Activated effector memory CD4-positive, alpha-beta T cell treated with Interleukin-2 at 50 U/mL for 16 hours (primary cell): ENCODE results near the gene OR2G3.

Experiments used
- DNase-seq: peaks from one replicate; pipeline ENCODE4 v3.0.0-alpha.2; 2020

Gene OR2G3

GRCh38 chr1:247605286-247605685, at the start of gene OR2G3:
OR2G3 (plus strand) TSS chr1:247605586; CDS start chr1:247605586, 0 bp downstream.
- DNase-seq: no peak

DNA sequence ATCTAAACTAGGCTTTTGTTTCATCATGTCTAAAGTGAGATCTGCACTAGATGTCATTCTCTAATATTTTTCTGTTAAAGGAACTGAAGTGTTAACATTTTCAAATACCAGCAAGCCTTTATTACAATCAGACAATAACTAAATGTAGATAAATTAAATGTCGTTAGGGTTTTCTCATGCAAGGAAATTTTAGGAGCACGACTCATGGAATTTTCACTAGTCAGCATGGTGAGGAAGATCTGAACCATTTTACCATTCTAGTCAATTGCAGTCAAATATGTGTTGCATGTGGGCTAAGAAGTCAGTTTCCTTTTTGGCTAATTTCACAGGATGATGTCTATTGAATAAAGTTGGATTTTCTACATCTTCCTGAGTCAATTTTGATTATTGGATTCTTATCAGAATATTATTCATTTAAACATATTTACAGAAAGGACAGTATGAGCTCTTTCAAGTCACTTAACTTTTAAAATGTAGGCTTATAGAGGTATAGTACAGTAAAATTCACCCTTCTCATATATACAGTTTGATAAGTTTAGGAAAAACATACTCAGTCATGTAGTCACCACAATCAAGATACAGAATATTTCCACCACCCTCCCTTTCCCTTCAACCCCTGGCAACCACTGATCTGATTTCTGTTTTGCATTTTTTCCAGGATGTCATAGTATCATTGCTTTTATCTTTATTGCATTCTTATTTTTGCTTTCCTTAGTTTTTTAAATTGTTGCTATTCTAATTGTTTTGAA, 47.3 kb upstream of the OR2G3 start:
- DNase-seq: no peak

DNA sequence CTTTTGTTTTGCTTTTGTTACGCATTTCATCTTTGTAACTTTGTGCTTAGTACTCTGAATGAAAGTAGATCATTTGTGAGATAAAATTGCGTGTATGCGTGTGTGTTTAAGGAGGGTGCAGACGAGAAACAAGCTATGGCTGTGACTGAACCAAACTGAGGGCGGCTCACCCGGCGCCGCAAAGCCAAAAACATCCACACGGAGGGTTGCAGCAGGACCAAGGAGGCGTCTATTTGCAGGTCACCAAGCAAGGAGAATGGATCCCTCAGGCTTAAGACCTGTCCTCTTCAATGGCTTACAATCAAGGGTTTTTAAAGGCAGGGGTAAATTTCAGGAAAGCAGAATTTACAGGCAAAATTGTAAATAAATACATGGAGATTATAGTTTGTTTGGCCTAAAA, 43.7 kb upstream of the OR2G3 start:
- DNase-seq: no peak

DNA sequence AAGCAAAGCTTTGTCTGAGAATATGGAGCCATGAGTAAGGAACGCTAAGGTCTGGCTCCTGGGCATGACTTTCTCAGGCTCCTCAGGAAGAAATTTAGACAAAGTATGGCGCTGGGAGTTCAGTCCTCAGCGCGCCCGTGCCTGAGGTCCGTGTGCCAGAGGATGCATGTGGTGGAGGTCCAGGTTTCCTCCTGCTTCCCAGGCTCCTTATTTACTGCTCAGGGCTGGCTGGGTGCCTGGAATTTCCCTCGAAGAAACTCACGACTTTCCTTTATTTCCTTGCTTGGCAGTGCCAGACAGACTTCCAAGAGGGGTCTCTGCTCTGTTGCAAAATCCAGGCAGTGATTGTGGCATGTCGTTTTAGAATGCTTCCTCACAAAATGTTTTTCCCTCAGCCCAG, 43.2 kb upstream of the OR2G3 start:
- DNase-seq: no peak

GRCh38 chr1:247574236-247574635, 31.1 kb upstream of the OR2G3 start:
- DNase-seq: no peak

DNA sequence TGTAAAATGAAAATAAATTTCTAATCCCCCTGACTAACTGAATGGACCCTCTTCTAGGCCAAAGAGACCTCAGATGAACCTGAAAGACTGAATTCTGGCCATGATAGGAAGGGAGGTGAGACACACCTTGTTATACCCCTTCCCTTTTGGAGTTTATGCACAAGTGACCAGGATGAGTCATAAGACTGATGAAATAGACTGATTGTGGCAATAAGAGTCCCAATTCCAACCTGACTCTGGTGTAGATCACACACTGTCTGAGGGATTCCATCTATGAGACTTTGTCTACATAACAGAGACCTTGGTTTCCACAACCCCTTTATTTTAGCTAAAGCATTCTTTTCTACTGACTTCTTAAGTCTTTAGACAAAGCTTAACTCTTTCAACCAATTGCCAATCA, 30.7 kb upstream of the OR2G3 start:
- no peak for DNase-seq

GRCh38 chr1:247576514-247576913, 28.9 kb upstream of the OR2G3 start:
- no peak for DNase-seq

- no peak for DNase-seq
These were observed 26.4 kb upstream of the OR2G3 start for GRCh38 chr1:247578946-247579460.

DNA sequence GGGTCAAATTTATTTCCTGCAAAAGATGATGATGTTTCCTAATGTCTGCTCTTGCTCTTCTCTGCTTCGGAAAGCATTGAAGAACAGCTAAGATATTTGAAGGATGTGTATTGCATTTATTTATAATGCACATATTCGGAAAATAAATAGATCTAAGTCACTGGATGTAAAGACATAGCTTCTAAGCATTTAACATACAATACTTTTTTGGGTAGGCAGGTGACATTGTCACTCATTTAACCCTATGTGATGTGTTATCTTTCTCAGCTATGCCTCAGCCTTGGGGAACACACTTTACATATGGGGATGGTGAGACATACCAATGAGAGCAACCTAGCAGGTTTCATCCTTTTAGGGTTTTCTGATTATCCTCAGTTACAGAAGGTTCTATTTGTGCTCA, 17.3 kb upstream of the OR2G3 start, which contains the start of gene OR2G2:
Gene OR2G2, plus strand, starts transcription at position 301 of the 400 bp plus-strand sequence. Its CDS starts 0 bp downstream, at position 301.
- DNase-seq: no peak

DNA sequence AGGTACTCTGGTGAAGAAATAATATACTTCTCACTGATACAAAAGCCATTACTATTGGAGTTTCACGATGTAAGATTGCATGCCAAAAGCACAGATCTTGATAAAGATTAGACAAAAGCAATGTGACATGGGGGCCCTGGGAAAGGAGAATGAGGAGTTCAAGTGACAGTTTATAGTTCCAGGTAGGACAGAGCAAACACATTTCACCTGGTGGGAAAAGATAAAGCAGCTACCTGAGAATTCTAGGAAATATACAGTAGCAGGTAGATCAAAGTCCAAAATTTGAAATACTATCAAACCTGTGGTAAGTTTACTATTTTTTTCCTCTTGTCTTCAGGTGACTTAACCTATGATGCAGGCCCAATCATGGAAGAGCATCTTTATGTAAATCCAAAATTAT, 8.0 kb downstream of the OR2G3 start:
- DNase-seq: no peak

DNA sequence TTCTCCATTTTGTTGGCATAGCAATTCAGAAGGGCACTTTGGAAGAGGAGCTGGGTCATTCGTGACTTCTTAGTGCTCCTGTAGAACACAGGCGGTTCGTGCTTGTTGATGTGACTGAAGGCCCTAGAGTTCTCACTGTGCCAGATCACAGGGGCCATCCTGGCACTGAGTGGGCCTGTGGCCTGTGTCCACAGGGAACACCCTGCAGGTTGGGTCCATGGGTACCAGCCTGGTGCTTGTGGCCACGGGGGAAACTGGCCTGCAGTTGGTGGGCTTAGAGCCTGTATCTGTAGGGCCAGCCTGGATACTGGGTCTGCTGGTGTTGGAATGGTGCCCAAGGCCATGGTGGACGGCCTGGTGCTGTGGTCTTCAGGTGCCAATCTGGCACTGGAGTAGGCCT, 9.2 kb downstream of the OR2G3 start:
- no peak for DNase-seq

DNA sequence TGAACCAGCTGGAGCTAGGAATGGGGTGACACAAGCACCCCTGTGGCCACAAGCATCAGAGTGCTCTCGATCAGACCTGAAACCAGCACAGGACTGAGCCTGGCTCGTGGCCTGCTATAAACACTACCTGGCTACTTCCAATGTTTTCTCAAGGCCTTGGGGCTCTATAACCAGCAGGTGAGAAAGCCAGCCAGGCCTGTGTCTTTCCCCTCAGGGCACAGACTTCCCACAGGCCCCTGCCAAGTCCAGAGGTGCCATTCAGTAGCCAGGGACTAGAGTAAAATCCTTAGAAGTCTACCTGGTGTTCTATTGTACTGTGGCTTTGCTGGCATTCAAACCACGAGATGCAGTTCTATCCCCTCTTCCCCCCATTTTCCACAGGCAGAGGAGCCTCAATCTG, 22.6 kb downstream of the OR2G3 start:
- DNase-seq: no peak

GRCh38 chr1:247638011-247638410, 32.6 kb downstream of the OR2G3 start:
- no peak for DNase-seq

GRCh38 chr1:247638781-247639180, 33.4 kb downstream of the OR2G3 start:
- no peak for DNase-seq

DNA sequence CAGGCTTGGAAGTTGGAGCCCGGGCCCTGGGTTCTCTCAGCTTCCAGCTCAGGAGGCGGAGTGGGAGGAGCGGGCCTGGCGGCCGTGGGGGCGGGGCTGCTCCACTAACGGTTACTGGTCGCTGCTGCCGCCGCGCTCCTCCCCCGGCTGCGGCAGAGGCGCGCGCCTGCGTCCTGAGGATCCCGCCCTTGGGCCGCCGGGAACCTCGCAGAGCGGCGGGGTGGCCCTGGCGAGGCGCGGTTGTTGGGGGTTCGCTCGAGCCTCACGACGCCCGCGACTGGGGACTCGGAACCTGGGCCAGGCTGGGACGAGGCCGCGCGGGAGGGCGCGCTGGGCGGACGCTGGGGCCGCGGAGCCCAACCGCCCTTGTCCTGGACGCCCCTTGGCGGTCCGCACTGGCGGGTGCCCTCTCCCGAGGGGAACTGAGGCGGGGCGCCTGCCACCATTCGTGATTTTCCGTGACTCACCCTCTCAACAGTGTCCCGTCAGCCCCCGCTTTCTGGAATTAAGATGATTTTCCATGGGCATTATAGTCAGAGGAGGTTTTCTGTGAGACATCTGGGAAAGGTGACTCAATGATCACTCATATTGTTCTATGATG, 34.1 kb downstream of the OR2G3 start:
- DNase-seq: no peak

DNA sequence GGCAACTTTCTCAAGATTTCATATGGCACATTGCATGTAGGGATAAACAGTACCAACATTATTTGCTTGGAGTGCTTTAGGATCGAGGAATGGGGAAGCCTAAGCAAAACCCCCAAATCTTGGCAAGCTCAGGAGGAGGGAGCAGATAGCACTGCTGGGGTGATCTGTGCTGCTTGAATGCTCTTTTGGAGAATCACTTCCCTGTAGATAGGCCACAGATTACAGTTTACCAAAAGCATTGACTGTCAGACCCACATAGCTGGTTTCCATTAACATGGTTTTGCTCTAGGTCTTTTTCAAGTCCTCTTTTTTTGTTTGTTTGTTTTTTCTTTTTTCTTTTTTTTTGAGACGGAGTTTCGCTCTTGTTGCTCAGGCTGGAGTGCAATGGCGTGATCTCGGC, 37.4 kb downstream of the OR2G3 start:
- DNase-seq: no peak

- no peak for DNase-seq
These were observed 41.5 kb downstream of the OR2G3 start for GRCh38 chr1:247646867-247647266.

- no peak for DNase-seq
These were observed 42.5 kb downstream of the OR2G3 start for GRCh38 chr1:247647864-247648263.

GRCh38 chr1:247653040-247653439, 47.7 kb downstream of the OR2G3 start:
- DNase-seq: no peak
